Measurements from ENCODE around the gene SLC39A3. TPM values are rescaled to one million over a fixed set of nuclear protein-coding genes. Genes with fewer than 3 reads are reported as not detected.

Gene SLC39A3
- total RNA-seq, 1 donor from 2014 or later, result 21.0 TPM

DNA sequence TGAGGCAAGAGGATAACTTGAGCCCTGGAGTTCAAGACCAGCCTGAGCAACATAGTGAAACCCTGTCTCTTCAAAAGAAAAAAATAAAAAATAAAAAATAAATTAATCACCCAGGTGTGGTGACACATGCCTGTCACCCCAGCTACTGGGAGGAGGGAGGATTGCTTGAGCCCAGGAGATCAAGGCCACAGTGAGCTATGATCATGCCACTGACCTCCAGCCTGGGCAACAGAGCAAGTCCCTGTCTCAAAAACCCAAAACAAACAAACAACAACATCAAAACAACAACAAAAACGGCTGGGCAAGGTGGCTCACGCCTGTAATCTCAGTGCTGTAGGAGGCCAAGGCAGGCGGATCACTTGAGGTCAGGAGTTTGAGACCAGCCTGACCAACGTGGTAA lies 4.3 kb upstream of the SLC39A3 start:
- ATAC-seq, result no peak

DNA sequence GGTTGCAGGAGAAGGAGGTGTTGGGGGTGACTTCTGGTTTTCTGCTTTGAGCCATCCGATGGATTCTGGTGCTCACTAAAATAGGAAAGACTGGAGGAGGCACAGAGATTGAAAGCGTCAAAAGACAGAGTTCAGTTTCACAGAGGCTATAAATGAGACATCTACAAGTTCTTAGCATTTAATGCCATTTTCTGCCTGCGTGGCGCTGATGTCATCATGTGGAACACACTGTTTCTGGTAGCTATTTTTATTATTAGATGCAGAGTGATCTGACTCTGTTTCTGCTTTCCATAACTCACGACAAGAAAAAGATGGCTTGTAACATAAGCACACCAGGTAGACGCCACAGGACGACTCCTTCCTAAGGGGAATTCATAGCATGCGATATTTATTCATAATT lies 3.3 kb upstream of the SLC39A3 start:
- ATAC-seq, result no peak

DNA sequence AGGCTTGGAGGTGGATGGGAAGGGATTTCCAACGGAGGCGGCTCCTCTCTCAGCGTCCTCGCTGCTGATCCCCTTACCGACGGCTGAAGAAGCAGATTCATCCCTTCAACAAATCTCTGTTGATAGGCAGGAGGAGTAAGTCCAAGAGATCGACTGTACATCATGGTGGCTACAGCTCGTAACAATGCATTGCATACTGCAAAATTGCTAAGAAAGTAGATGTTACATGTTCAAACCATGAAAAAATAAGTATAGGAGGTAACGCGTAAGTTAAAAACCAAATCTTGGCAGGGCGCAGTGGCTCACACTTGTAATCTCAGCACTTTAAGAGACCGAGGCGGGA lies 468 bp upstream of the SLC39A3 start:
- no peak for ATAC-seq

DNA sequence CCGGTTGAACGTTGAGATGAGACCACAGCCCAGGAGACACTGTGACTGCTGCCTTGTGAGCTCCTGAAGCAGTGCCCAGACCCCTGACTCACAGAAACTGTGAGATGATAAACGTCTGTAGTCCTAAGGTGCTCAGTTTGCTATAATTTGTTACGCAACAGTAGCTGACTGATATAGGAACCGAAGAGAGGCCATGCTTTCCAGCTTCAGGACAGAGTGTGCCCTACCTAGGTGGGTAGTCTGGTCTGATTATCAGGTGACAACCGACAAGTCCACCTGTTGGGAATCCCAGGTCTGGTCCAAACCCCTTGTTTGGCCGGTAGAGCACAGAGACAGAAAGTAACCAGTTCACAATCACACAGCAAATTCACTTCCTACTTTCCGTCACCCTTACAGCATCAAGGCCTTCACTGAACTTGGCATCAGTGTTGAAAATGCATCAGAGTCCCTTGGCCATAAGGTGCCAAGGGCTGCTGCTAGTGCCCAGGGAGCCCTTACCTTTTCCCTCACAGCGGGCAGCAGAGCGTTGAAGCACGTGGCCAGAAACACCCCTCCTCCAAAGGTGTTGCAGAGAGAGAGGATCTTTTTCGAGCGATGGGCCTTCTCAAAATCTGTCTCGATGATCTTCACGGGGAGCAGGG lies 3.1 kb downstream of the SLC39A3 start:
- no peak for ATAC-seq

DNA sequence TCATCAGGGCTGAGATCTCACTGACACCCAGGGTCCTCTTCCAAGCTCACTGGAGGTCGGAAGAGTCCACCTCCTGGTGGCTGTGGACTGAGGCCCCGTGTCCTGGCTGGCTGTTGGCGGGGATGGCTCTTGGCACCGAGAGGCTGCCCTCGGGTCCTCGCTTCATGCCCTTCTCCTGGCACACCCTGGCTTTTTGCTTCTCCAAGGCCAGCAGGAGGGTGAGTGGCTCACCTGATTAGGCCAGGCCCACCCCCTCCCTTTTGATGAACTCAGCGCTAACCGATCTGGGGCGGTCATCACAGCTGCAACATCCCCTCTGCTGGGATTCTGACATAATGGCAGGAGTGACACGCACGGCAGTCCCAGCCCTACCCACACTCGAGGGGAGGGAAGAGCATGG lies 4.4 kb downstream of the SLC39A3 start:
- ATAC-seq, result no peak

DNA sequence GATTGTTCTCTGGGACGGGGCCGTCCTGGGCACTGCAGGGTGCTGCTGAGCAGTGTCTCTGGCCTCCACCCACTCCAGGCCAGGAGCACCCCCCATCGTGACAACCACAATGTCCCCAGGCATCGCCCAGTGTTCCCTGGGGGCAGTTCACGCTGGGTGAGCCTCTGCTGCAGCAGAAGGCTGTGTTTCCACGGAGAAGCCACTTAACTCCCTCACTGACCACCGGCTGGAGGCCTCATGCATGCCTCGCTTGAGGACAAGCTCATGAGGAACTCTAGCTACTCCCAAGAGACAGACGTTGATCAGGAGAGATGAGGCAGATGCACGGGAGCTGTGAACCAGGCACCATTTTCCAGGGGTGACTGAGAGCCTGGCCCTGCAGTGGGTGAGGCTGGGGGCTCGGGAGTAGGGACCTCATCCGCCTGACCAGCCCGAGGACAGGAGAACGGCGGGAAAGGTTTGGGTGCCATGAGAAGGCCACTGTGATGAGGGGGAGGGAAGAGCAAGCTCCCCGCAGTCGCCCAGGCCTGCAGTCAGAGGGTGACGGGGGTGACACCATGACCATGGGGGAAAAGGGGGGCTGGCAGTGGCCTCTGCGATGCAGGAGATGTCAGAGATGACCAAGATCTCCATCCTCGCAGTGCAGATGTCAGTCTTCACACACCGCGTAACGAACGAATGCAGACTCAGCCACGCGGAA lies 5.1 kb downstream of the SLC39A3 start:
- ATAC-seq, result no peak

DNA sequence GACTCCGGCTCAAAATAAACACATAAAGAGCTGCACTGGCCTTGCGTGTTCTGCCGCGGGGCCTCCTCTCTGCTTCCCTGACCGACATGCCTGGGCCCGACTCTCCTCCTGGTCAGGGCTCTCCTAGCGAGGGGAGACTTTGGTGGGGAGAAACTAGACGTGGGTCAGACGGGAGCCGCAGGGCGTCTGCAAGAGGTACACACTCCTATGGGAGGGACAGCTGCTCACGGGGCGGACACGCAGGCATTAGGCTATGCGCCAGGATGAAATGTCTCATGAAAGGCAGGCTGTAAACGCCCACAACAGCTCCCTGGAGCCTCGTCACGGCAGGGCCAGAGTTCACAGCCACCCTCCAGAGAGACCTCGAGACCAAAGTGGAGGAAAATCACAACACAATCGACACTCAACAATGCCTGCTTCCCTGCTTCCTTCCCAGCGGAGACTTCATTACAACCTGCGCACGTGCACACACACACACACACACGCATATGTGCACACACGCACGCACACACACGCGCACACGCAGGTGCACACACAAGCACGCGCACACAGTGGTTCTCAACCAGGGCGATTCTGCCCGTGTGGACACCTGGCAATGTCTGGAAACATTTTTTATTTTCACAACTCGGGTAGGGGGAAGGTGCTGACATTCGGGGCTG lies 5.8 kb downstream of the SLC39A3 start:
- peak; percentile 63 for ATAC-seq

DNA sequence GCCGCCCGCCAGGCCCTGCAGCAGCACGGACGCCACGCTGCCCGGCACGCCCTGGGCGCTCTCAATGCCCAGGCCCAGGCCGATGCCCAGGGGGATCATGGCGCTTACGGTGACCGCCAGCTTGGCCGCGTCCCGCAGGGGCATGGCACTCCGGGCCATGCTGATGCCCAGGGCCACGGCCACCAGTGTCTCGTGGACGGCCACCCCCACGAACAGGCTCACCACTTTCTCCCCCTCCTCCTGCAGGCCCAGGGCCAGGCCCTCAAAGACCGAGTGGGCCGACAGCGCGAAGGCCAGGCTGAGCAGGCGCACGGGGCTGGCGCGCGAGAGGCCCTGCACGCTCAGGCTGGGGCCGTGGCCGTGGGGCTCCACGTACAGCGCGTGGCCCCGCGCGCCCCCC lies 6.9 kb downstream of the SLC39A3 start:
- no peak for ATAC-seq

DNA sequence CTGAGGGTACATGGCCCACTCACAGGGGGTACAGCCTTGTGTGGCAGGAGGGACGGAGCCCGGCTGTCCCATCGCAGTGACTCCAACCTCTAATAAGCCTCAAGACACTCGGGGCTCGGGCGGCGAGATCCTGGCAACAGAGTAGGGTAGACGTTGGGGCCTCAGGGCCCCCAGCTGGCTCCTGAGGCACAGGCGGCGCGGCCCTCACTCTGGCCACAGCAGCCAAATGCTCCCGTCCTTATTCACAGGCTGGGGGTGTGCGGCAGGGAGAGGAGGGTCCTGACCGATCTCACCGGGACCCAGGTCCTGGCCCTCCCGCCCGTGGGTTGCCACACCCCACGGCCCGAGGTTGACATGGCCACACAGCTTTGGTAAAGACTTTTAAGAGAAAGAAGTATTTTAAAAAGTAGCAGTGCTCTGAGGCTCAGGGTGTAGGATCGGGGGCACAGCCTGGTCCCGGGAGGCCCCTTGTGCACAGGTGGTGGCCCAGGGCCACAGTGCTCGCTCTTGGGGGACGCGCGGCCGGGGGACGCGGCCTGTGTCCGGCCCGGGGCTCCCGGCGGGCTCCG lies 7.6 kb downstream of the SLC39A3 start:
- no peak for ATAC-seq

DNA sequence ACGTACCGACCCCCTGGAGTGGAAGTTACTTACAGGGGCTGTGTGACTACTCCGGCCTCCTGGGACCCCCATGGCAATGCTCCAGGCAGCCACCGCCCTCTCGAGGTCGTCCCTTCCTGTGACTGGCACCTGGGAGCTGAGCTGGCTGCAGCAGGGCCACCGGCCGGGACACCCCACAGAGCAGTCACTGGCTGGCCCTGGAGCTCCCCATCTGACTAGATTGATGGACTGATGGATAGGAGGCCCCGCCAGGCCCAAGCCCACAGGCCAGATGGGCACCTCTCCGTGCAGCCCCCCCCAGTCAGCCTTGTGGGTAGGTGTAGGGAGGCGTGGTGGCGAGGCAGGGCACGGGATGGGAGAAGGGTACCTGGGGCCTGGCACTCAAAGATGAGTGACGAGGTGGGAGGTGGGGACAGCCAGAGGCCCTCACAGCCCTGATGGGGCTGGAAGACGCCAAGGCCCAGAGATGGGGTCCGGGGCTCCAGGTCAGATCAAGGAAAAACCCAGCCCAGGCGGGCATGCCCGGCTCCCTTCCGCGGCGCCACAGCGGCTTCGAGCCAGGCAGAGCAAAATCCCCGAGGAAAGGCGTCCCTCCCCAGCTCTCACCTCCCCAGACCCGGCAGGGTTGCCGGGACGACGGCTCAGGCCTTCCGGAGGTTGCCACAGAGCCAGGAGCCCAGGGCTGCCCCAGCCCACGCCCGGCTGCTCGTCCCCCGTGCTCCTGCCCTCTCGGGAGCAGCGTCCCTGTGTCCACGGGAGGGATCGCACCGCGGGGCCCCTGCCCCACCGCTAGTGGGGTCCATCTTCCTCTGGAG lies 8.4 kb downstream of the SLC39A3 start:
- ATAC-seq, result no peak

DNA sequence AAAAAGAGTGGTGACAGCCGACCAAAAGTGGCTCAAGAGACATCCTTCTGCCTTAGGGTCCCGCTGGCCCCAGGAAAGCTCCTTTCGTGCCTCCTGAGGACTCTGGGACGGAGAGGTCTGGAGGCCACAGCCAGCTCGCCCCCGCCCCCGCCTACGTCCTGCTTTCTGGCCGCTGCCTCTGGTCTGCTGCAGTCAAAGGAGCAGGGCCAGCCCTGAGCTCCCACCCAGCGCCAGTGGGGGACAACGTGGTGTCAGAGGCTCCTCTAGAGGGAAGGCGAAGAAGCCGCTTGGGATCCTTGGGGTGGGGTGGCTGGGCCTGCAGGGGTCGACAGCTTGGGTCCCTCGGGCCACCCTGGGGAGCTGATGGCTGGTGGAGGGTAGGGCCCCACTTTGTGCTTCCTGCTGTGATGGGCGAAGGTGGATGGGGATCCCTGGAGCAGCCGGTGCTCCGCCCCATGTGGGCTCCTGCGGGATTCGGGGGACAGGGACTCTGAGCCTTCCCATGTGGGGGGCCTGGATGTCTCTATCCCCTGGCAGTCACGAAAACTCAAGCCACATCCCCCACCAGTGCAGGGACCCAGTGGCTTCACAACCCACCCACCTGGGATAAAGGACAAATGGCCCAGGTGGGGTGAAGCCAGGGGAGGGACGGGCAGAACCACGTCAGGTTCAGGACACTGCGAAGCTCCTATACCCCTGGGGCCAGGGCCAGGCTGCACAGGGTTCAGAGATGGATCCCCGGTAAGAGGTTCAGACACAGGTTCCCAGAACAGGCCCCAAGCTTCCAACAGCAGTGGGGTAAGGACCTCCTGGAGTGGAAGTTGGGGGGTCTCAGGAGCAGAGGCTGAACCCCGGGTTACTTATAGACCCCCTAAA lies 9.6 kb downstream of the SLC39A3 start:
- no peak for ATAC-seq

DNA sequence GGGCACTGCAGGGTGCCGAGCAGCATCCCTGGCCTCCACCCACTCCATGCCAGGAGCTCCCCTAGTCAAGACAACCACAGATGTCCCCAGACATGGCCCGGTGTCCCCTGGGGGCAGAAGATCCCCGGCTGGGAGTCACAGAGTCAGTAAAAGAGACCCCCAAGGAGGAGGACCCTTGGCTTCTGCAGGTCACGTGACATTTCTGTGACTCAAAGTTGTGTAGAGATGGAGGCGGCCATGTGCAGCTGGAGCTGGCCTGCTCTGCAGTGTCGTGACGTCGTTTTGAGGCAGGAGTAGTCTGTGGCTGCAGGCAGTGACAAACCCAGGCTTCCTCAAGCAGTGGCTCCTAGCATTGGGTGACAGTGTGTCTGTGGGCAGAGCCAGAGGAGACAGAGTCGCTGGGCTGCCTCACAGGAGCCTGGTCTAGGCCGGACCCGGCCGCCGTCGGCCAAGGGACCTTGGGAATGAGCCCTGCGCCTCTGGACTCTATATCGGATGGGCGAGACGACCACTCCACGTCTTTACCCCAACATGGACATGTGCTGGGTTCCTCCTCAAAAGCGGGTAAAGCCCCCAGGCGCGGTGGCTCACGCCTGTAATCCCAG lies 10.9 kb downstream of the SLC39A3 start:
- ATAC-seq, result no peak

DNA sequence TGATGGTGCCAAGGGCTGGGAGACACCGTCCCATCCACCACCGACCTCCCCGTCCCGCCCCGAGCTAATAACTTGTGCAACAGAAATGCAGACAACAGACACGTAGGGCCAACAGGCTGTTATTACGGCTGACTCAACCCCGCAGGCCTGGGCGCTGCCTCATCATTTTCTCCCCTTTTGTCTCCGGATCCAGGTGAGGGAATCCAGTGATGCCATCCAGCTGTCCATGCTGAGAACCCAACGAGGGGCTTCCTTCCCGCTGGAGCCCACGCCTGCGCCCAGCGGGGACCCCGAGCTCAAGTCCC lies 12.2 kb downstream of the SLC39A3 start:
- ATAC-seq, result peak; percentile 30

DNA sequence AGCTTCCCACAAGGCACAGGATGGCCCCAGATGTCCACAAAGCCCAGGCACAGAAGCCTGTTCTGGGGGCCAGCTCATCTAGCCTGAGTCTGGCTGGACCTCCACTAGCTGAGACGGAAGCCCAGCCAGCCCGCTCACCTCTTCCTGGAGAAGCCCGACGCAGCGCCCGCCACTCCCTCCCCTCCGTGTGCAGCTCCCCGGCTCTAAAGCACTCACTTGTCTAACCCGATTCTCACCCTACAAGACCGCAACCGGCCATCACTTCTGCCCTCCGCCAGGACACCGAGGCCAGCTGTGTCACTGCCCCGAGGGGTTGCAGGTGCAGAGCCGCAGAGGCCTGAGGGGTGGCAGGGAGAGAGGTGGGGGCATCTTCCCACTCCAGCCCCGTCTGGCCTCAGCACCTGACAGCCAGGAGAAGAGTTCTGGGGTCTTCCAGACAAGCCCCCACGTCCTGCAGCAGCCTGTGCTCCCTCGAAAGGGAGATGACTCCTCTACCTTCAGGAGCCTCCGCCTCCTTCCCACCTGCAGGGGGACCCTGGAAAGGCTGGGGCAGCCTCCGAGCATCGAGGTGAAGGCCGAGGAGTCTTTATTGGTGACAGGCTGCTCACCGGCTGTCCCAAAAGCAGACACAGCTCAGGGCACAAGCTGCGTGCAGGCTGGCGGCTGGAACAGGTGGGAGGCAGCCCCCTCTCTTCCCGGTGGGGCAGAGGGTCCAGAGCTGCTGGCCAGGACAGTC lies 12.7 kb downstream of the SLC39A3 start:
- ATAC-seq, result peak; percentile 52

DNA sequence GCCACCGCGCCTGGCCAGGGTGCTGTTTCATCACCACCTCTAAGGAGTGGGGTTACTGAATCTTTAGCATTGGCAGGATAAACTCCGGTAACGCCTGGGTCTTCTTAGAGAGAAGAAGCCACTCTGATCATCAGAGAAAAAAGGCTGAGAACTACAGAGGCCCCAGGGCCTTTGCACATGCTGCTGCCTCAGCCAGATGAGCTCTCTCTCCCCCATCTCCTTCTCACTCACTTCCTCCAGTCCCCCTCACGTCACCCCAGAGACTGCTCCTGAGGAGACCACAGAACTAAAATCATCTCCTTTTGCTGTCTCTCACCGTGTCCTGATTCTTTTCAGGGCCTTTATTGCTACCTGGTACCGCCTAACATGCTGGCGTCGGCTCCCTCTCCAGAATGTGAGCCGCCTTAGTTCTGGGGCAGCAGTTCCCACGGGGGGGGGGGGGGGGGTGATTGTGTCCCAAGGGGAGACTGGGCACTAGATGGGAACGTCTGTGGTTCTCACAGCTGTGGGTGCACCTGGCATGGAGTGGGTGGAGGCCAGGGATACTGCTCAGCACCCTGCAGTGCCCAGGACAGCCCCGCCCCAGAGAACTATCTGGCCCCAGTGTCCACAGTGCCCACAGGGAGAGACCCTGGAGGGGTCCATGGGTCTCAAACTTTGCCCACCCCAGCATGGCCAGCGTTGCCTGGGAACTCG lies 13.5 kb downstream of the SLC39A3 start:
- ATAC-seq, result no peak

DNA sequence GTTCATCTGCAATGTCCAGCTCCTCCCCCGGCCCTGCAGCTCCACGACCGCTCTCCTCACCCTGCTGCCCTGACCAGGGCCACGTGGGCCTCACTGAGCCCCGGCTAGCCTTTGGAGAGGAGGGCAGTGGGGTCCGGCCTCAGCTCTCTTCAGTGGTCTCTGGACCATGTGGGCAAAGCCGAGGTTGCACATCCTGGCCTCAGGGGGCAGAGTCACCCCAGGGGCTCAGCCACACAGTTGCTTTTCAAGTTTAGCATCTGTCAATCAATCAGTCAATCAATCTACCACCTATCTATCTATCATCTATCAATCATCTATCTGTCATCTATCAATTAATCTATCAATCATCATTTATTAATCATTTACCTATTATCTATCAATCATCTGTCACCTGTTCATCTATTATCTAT lies 15.7 kb downstream of the SLC39A3 start:
- no peak for ATAC-seq

DNA sequence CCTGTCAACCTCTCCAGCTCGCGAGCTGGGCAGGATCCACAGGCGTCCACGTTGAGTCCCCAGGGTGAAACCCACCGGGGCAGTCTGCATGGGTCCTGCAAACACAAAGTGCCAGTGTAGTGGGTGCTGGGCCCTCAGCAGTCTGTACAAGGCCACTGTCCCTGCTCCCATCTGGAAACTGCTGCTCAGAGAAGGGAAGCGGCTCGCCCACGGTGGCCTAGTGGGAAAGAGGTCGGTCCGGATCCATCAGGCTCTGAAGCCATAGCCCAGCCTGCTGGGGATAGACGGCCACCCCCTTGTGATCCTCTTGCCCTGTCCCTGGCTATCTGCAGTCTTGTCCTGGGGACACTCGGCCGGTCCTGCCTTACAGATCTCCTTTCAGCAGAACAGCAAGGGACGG lies 16.1 kb downstream of the SLC39A3 start:
- no peak for ATAC-seq

DNA sequence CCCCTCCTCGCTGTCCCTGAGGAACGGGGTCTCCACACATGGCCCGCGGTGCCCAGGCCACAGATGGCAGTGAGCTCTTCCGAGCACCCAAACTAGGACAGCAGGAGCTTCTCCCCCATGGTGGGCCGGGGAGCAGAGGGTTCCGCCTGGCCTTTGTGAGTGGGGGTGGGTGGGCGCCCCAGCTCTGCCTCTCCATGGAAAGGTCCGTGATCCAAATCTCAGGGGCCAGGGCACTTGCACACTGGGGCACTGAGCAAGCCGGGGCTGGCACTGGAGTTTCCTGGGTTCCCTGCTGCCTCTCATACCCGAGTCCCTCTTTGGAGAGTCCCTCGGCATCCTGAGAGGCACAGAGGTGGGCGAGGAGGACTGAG lies 16.5 kb downstream of the SLC39A3 start:
- ATAC-seq, result no peak

DNA sequence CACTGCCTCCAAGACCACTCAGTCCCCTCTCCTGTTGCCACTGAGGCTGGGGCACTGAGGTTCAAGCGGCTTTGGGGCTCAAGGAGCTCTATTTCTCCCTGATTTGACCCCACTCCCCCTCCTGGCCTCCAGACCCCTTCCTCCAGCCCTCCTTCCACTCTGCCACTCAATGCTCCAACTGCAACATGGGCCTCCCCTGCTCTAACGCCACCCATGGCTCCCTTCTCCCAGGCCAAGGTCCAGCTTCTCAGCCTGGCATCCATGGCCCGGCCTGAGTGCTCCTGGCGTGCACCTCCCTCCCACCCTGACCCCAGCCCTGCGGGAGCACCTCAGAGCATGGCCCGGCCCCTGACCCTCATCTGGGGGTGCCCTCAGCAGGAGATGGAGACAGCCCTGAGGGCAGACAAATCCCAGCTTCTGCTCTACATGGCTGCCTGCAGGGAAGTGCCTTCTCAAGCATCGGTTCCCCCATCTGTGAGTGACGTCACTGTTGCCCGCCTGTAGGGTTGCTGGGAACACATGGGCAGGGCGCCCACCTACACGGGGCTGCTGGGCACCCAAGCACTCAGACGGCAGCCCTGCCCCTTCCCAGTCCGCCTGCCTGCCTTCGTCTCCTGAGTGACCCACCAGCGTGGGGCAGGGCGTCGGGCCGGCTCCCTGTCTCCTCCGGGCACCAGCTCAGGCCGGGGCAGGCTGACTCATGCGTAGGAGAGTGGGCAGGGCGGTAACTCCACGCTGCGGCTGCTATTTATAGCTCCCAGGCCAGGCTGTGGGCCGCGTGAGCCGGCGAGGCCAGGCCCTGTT lies 17.1 kb downstream of the SLC39A3 start:
- peak; percentile 71 for ATAC-seq
